HFFc6 (cell line): ENCODE measurements around the gene PCNX3. TPM values are rescaled to one million over a fixed set of nuclear protein-coding genes. Genes with fewer than 3 reads are reported as not detected.

Experiments
- DNase-seq: peaks from one replicate; pipeline ENCODE4 v3.0.0-alpha.2; 2018
- H3K27ac Mint-ChIP-seq: 2 replicates; pipeline ENCODE4 v1.8.0; 2020; ENCODE audit warnings: mild to moderate bottlenecking, mixed read lengths
- H3K27me3 Mint-ChIP-seq: 2 replicates; pipeline ENCODE4 v1.8.0; 2021; ENCODE audit warnings: mild to moderate bottlenecking, moderate library complexity, mixed read lengths; ENCODE audit not compliant: insufficient read depth
- H3K36me3 Mint-ChIP-seq: 2 replicates; pipeline ENCODE4 v1.8.0; 2021; ENCODE audit warnings: low read depth, mixed read lengths
- H3K4me1 Mint-ChIP-seq: 2 replicates; pipeline ENCODE4 v1.8.0; 2020; ENCODE audit warnings: low read depth, mixed read lengths
- H3K4me3 Mint-ChIP-seq: 2 replicates; pipeline ENCODE4 v1.8.0; 2020; ENCODE audit warnings: mild to moderate bottlenecking, moderate library complexity, mixed read lengths
- H3K9me3 Mint-ChIP-seq: 2 replicates; pipeline ENCODE4 v1.8.0; 2020; ENCODE audit warnings: mild to moderate bottlenecking, mixed read lengths
- CTCF ChIP-seq: fragments of 200-600 bp; sonication (generic); IDR thresholded peaks from 2 replicates; pipeline ENCODE4 v1.5.0; 2021; ENCODE audit warnings: antibody characterized with exemption, mild to moderate bottlenecking
- total RNA-seq, 6 experiments: library from RNA; stranded (reverse); fragmentation: NEBNext Ultra II Directional; extraction: Animal tissue kit (Norgen Biotek cat#: 25700); gene quantifications; 2 replicates in 1 of 6; 3 replicates in 5 of 6; pipeline ENCODE4 v1.2.3, GENCODE V29; 2021

PCNX3 gene
- total RNA-seq, 6 experiments from 2014 or later: 51.5 to 66.7 (median 57.3) TPM

- peaks cover 21% of the 10 kb centered on the region for H3K4me1 Mint-ChIP-seq
- H3K27me3 Mint-ChIP-seq: peaks cover 1% of the 10 kb centered on the region
- H3K9me3 Mint-ChIP-seq: no peaks in the 10 kb centered on the region
- H3K36me3 Mint-ChIP-seq: peaks cover 13% of the 10 kb centered on the region
- H3K4me3 Mint-ChIP-seq: peak overlapping the region; percentile 94
- no peak for TF ChIP-seq CTCF
- no peak overlapping the region for H3K27ac Mint-ChIP-seq
- no peak for DNase-seq
Measured at GRCh38 chr11:65617136-65617850, 1.7 kb downstream of the PCNX3 start.

GRCh38 chr11:65617990-65618751, 2.6 kb downstream of the PCNX3 start:
- Mint-ChIP-seq H3K9me3 (no peaks in the 10 kb centered on the region), H3K27ac (no peak overlapping the region), H3K36me3 (peaks cover 10% of the 10 kb centered on the region), H3K4me3 (no peak overlapping the region), H3K4me1 (peaks cover 12% of the 10 kb centered on the region), H3K27me3 (peaks cover 1% of the 10 kb centered on the region)
- no peak for DNase-seq
- no peak for TF ChIP-seq CTCF

DNA sequence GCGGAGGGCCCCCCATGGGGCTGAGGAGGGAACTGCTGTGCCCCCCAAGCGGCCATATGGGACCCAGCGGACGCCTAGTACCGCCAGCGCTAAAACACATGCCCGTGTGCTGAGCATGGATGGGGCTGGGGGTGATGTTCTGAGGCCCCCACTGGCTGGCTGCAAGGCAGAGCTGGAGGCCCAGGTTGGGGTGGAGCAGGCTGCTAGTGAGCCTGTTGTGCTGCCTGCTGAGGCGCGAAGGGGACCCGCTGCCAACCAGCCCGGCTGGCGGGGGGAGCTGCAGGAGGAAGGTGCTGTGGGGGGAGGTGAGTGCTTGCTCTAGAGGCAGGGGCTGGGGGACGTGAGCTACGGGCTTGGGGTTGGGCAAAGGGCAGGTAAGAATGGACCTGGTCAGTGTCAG, 3.2 kb downstream of the PCNX3 start:
- Mint-ChIP-seq H3K4me1 (peaks cover 10% of the 10 kb centered on the region), H3K4me3 (no peak overlapping the region), H3K9me3 (no peaks in the 10 kb centered on the region), H3K36me3 (peaks cover 10% of the 10 kb centered on the region), H3K27ac (no peak overlapping the region), H3K27me3 (peaks cover 1% of the 10 kb centered on the region)
- no peak for DNase-seq
- no peak for TF ChIP-seq CTCF

DNA sequence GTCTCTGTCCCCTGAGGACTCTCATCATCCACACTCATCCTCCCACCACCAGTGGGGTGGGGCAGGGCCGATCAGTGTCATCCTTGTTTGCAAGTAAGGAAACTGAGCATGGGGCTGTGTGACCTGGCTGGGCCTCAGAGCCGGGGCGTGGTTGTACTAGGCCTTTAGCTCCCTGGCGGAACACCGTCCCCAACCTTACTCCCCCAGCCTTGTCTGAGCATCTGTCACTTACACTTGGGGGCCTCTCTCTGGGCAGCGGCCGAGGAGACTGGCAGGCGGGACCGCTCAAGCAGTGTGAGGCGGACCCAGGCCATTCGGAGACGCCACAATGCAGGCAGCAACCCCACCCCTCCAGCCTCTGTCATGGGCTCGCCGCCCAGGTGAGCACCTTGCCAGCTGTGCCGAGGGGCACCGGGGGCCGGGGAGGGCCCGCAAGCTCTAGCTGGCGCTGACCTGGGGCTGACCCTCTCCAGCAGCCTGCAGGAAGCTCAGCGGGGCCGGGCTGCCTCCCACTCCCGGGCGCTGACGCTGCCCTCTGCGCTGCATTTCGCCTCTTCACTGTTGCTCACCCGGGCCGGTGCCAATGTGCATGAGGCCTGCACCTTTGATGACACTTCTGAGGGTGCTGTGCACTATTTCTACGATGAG, 3.8 kb downstream of the PCNX3 start:
- Mint-ChIP-seq H3K4me3 (no peak overlapping the region), H3K36me3 (peaks cover 13% of the 10 kb centered on the region)

GRCh38 chr11:65620666-65621065, 5.1 kb downstream of the PCNX3 start:
- Mint-ChIP-seq H3K36me3 (peaks cover 14% of the 10 kb centered on the region), H3K27me3 (peaks cover 1% of the 10 kb centered on the region), H3K4me1 (peaks cover 10% of the 10 kb centered on the region), H3K4me3 (no peak overlapping the region), H3K27ac (no peak overlapping the region), H3K9me3 (no peaks in the 10 kb centered on the region)
- no peak for DNase-seq
- no peak for TF ChIP-seq CTCF

More for the DNA sequence above, 3.8 kb downstream of the PCNX3 start:
- H3K9me3 Mint-ChIP-seq: no peaks in the 10 kb centered on the region
- DNase-seq: no peak
- peaks cover 1% of the 10 kb centered on the region for H3K27me3 Mint-ChIP-seq
- no peak for TF ChIP-seq CTCF
- peaks cover 10% of the 10 kb centered on the region for H3K4me1 Mint-ChIP-seq
- H3K27ac Mint-ChIP-seq: no peak overlapping the region
